ENCODE measurements around the gene PTGIS.

Gene PTGIS

GRCh38 chr20:49485563-49485962, 82.4 kb downstream of the PTGIS start:
- no peak for DNase-seq

- peak; percentile 79 for DNase-seq
Measured at GRCh38 chr20:49484180-49485140, 83.5 kb downstream of the PTGIS start.

GRCh38 chr20:49483696-49484123, 84.2 kb downstream of the PTGIS start:
- DNase-seq, result no peak

GRCh38 chr20:49483018-49483695, 84.8 kb downstream of the PTGIS start:
- no peak for DNase-seq

GRCh38 chr20:49482621-49483017, 85.3 kb downstream of the PTGIS start, which contains the start of gene KCNB1:
Gene KCNB1 (minus strand): TSS chr20:49482668. CDS start chr20:49482480, 188 bp downstream.
- peak; percentile 51 for DNase-seq

GRCh38 chr20:49482173-49482572, 85.8 kb downstream of the PTGIS start:
- no peak for DNase-seq

GRCh38 chr20:49481116-49481515, 86.8 kb downstream of the PTGIS start:
- DNase-seq, result no peak

GRCh38 chr20:49480236-49480635, 87.7 kb downstream of the PTGIS start:
- DNase-seq, result no peak

- DNase-seq, result no peak
Measured at GRCh38 chr20:49479785-49480184, 88.2 kb downstream of the PTGIS start.

- no peak for DNase-seq
Measured at GRCh38 chr20:49478754-49479689, 88.9 kb downstream of the PTGIS start.

GRCh38 chr20:49478266-49478665, 89.7 kb downstream of the PTGIS start:
- no peak for DNase-seq

GRCh38 chr20:49477200-49477599, 90.7 kb downstream of the PTGIS start:
- DNase-seq, result no peak

GRCh38 chr20:49476016-49476355, 92.0 kb downstream of the PTGIS start:
- DNase-seq, result peak; percentile 8

GRCh38 chr20:49475292-49476015, 92.5 kb downstream of the PTGIS start:
- DNase-seq, result no peak

- no peak for DNase-seq
Measured at GRCh38 chr20:49471397-49471796, 96.5 kb downstream of the PTGIS start.

GRCh38 chr20:49470922-49471321, 97.0 kb downstream of the PTGIS start:
- DNase-seq, result no peak

- no peak for DNase-seq
Measured at GRCh38 chr20:49469060-49469459, 98.9 kb downstream of the PTGIS start.

- DNase-seq, result no peak
Measured at GRCh38 chr20:49468412-49468811, 99.5 kb downstream of the PTGIS start.

GRCh38 chr20:49466114-49466912, 101.6 kb downstream of the PTGIS start:
- no peak for DNase-seq

- DNase-seq, result no peak
Measured at GRCh38 chr20:49464556-49464955, 103.4 kb downstream of the PTGIS start.

GRCh38 chr20:49462626-49463025, 105.3 kb downstream of the PTGIS start:
- no peak for DNase-seq
